Measurements from ENCODE around the gene OR4Q3.
"Not testable (repeated sequence)": the region's sequence is repeated elsewhere in the genome, so short reads cannot be mapped to it uniquely, and the experiment has no call there.

The OR4Q3 gene

DNA sequence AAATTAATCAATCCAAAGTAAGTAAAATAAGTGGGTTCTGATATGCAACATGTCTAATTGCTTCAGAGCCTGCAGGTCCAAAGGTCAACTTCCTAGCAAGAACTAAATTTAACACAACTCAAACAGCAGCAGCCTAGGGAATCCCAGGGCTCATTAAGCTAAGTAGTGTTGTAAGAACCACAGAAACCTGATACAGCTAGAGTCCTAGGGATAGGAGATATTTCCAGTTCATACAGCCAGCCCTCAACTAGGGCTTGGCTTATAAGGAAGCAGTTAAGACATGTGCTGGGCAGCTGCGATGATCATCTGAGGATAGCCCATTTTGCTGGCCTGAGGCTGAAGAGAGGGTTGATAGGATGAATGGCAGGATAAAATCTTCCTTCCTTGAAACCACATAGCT, at the start of gene OR4Q3:
Gene OR4Q3 (plus strand): TSS at position 316 of the 400 bp plus-strand sequence.
- TF ChIP-seq, protein P1, sequence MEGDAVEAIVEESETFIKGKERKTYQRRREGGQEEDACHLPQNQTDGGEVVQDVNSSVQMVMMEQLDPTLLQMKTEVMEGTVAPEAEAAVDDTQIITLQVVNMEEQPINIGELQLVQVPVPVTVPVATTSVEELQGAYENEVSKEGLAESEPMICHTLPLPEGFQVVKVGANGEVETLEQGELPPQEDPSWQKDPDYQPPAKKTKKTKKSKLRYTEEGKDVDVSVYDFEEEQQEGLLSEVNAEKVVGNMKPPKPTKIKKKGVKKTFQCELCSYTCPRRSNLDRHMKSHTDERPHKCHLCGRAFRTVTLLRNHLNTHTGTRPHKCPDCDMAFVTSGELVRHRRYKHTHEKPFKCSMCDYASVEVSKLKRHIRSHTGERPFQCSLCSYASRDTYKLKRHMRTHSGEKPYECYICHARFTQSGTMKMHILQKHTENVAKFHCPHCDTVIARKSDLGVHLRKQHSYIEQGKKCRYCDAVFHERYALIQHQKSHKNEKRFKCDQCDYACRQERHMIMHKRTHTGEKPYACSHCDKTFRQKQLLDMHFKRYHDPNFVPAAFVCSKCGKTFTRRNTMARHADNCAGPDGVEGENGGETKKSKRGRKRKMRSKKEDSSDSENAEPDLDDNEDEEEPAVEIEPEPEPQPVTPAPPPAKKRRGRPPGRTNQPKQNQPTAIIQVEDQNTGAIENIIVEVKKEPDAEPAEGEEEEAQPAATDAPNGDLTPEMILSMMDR (IDR thresholded peaks at IDR 0.05; ENCODE audit: insufficient read depth, missing control alignments): no peak
- DNase-seq (ENCODE audit: insufficient read length, low spot score) (no peak), FAIRE-seq (no peak)

DNA sequence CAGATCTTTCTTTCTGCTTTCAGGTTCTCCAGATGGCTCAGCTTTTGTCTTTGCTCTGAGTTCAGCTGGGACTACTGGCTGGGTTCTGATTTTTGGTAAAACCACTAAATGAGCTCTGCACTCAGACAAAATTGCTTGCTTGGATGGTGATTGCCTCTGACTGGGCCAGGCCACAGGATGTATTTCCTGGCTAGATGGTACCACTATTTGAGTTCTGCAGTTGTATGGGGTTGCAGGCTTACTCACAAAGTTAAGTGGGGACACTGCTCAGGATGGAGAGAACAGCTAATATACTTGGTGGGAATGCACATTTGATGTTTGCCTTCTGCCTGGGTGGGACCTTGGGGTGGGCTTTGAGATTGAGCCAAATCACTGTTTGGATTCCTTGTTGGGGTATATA, 14.0 kb upstream of the OR4Q3 start:
- no peak for DNase-seq (ENCODE audit: insufficient read length, low spot score)
- no peak for FAIRE-seq
- TF ChIP-seq, protein P1 (IDR thresholded peaks at IDR 0.05; ENCODE audit: insufficient read depth, missing control alignments): no peak

DNA sequence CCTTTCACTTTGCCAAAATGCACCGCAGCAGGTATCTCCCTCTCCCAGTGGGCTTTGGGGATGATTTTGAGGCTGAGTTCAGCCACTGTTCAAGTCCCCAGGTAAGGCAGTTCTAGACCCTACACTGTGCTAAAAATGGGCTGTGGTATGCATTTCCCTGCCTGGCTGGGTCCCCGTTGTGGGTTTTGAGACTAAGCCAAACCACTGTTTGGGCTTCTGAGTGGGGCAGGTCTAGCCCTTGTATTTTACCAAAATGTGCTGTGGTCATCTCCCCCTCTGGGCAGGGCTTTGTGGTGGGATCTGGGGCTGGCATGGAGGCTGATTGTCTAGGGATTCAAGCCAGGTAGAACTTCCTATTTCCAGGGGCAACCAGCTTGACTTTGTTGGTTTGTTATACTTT, 13.6 kb upstream of the OR4Q3 start:
- FAIRE-seq: no peak

DNA sequence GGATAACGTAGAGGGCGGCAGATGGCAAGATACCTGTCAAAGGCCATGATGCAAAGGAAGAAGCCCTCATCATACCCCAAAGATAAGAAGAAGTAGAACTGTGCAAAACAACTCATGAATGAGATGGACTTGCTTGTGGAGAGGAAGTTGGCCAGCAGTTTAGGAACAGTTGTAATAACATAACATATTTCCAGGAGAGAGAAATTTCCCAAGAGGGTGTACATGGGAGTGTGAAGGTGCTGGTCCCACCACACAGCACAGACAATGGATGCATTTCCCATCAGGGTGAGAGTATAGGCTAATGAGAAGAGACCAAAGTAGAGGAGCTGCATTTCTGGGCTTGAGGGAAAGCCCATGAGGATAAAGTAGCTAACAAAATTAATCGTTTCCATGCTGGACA, 9.5 kb upstream of the OR4Q3 start:
- FAIRE-seq; DNase-seq (ENCODE audit: insufficient read length, low spot score): not testable (repeated sequence)

More for the DNA sequence above, 13.6 kb upstream of the OR4Q3 start:
- TF ChIP-seq, protein P1 (IDR thresholded peaks at IDR 0.05; ENCODE audit: insufficient read depth, missing control alignments): no peak
- no peak for DNase-seq (ENCODE audit: insufficient read length, low spot score)

DNA sequence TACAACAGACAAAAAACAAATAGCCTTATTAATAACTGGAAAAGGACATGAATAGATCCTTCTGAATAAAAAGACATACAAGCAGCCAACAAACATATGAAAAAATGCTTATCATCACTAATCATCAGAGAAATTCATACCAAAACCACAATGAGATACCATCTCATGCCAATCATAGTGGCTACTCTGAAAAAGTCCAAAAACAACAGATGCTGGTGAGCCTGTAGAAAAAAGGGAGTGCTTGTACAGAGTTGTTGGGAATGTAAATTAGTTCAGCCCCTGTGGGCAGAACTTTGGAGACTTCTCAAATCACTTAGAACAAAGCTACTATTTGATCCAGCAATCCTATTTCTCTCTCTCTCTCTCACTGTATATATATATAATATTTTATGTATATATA, 8.9 kb downstream of the OR4Q3 start:
- DNase-seq (ENCODE audit: insufficient read length, low spot score); FAIRE-seq: not testable (repeated sequence)

DNA sequence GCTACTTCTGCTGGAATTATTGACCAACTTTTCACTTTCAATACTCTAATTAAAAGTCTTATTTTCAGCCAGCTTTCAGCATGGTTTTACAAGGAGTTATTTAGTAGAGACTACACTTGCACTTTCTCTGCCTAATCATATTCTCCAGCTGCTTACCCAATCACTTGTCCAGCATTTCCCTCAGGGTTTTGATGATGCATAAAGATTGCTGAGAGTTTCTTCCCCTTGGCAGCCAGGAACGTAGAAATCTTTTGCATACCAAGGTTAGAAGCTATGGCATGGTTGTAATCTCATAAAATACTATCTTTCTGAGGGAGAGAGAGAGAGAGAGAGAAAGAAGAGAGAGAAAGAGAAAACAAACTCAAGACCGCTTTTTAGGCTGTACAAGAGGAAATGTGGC, 10.8 kb downstream of the OR4Q3 start:
- DNase-seq (ENCODE audit: insufficient read length, low spot score) (no peak), FAIRE-seq (no peak)
- TF ChIP-seq, protein P1 (IDR thresholded peaks at IDR 0.05; ENCODE audit: insufficient read depth, missing control alignments): no peak

DNA sequence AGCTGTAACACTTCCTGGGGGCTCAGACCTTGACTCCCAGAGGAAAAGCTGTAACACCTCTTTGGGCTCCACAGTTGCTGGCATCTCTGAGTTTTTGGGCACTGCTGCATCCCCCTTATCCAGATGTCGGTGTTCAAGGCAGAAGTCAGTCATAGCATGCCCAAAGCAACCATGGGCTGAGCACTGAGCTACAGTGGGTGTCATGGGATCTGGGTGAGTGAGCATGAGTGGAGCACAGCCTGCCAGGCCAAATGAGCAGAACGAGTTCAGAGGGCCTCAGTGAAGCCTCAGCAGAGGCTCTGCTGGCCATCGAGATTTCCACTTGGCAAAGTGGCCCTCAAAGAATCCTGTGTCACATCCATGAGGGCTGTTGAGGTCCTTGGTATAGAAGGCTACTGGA, 28.1 kb downstream of the OR4Q3 start:
- DNase-seq (ENCODE audit: insufficient read length, low spot score); FAIRE-seq: not testable (repeated sequence)

DNA sequence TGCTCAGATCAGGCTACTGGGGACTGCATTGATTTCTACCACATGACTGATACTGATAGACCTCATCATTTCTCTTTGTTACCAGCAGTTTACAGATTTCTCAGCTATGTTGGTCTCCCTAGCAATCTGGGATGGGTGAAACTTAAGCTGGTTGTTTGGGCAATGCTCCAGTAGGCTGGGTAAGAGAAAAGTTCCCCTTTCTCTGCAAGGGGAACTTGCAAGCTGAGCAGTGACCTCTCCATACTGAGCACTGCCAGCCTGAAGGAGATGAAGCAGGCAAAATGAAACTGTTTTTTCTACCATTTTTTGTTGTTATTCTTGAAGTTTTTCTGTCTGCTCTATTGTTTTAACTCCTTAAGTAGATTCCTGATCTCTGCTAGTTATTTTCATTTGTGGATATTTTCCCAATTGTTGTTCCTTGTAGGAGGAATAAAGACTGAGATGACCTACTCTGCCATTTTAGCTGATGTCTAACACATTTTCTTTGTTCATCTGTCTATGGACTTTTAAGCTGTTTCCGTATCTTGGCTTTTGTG, 28.6 kb downstream of the OR4Q3 start:
- TF ChIP-seq, protein P1 (IDR thresholded peaks at IDR 0.05; ENCODE audit: insufficient read depth, missing control alignments): no peak
- FAIRE-seq: no peak
- DNase-seq (ENCODE audit: insufficient read length, low spot score): no peak

DNA sequence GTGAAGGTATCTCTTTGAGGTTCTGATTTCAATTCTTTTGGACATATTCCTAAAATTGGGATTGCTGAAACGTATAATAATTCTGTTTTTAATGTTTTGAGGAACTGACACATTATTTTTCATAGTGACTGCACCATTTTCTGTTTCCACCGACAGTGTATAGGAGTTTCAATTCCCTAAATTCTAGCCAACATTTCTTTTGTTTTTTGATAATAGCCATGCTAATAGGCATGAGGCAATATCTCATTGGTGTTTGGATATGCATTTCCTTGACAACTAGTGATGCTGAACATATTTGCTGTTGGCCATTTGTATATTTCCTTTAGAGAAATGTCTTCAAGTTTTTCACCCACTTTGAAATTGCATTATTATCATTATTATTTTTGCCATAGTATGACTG, 29.1 kb downstream of the OR4Q3 start:
- FAIRE-seq; DNase-seq (ENCODE audit: insufficient read length, low spot score): not testable (repeated sequence)

DNA sequence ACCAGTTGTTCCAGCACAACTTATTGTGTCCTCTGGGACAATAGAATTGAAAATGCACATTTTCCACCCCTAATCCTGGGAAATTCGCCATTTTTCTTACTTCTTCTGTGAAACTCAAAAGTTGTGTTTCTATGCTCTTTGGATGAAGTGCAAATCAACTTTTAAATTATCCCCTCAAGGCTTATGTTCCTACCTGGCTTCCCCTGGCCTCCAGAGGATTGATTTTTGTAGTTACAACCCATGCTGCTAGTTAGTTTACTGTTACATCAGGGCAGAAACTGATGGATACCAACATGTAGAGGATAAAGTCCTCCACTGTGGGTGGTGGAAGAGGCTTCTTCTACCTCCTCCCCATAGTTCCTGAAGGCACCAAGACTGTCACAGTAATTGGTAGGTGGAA, 29.8 kb downstream of the OR4Q3 start, which contains the start of gene OR4M1:
Gene OR4M1 (plus strand): TSS at position 301 of the 400 bp plus-strand sequence. CDS start 6,819 bp downstream, outside the sequence.
- FAIRE-seq; DNase-seq (ENCODE audit: insufficient read length, low spot score): not testable (repeated sequence)

All from D721Med (cell line).